Mesenchymal stem cell (in vitro differentiated cells and primary cell): ENCODE data around the gene CDC42EP3.

Source experiments
- DNase-seq: peaks from one replicate; pipeline ENCODE4 v3.0.0-alpha.2; 2013
- H2AFZ ChIP-seq: one replicate; pipeline ENCODE4 v1.6.1; 2013; ENCODE audit warnings: low read depth, mild to moderate bottlenecking, control low read depth, inconsistent platforms, low read length, moderate library complexity
- H2AK5ac ChIP-seq: 2 replicates; pipeline ENCODE4 v1.6.1; 2013; ENCODE audit warnings: low read length, moderate library complexity, mild to moderate bottlenecking, inconsistent platforms; ENCODE audit not compliant: severe bottlenecking
- H2BK120ac ChIP-seq: one replicate; pipeline ENCODE4 v1.6.1; 2013; ENCODE audit warnings: low read depth, mild to moderate bottlenecking, inconsistent platforms, low read length, moderate library complexity
- H2BK12ac ChIP-seq, 2 experiments: one replicate each; pipeline ENCODE4 v1.6.1; 2013; ENCODE audit warnings: inconsistent platforms in 2 of 2, low read length in 2 of 2, mild to moderate bottlenecking in 2 of 2, moderate library complexity in 2 of 2, control low read depth in 1 of 2
- H2BK15ac ChIP-seq: one replicate; pipeline ENCODE4 v1.6.1; 2013; ENCODE audit warnings: mild to moderate bottlenecking, low read depth, inconsistent platforms; ENCODE audit not compliant: poor library complexity, severe bottlenecking
- H2BK5ac ChIP-seq: 2 replicates; pipeline ENCODE4 v1.6.1; 2013; ENCODE audit warnings: low read depth, mild to moderate bottlenecking, low read length, control low read depth, inconsistent platforms; ENCODE audit not compliant: poor library complexity, severe bottlenecking
- H3K14ac ChIP-seq, 2 experiments: one replicate each; pipeline ENCODE4 v1.6.1; 2013; ENCODE audit warnings: inconsistent platforms in 2 of 2, low read length in 2 of 2, control low read depth in 1 of 2, mild to moderate bottlenecking in 1 of 2, moderate library complexity in 1 of 2
- H3K18ac ChIP-seq, 2 experiments: one replicate each; pipeline ENCODE4 v1.6.1; 2013; ENCODE audit warnings: inconsistent platforms in 2 of 2, low read length in 2 of 2, control low read depth in 1 of 2, low read depth in 1 of 2, mild to moderate bottlenecking in 1 of 2
- H3K23ac ChIP-seq, 2 experiments: one replicate each; pipeline ENCODE4 v1.6.1; 2013; ENCODE audit warnings: inconsistent platforms in 2 of 2, low read length in 2 of 2, mild to moderate bottlenecking in 2 of 2, moderate library complexity in 2 of 2, control low read depth in 1 of 2
- H3K27ac ChIP-seq: 2 replicates; pipeline ENCODE4 v1.5.1; 2013; ENCODE audit warnings: mild to moderate bottlenecking, moderate library complexity, low read length, control low read depth, inconsistent platforms; ENCODE audit not compliant: poor library complexity, severe bottlenecking
- H3K27me3 ChIP-seq, 2 experiments: 2 replicates each; pipeline versions ENCODE4 v1.6.1 to v1.7.0; 2013; ENCODE audit warnings: low read length in 2 of 2, mild to moderate bottlenecking in 2 of 2, moderate library complexity in 2 of 2, control low read depth in 1 of 2, inconsistent platforms in 1 of 2; ENCODE audit not compliant: control insufficient read depth in 1 of 2, insufficient read depth in 1 of 2
- H3K36me3 ChIP-seq, 2 experiments: 2 replicates each; pipeline versions ENCODE4 v1.6.1 to v1.7.0; 2013; ENCODE audit warnings: low read length in 2 of 2, control low read depth in 1 of 2, inconsistent platforms in 1 of 2, low read depth in 1 of 2, mild to moderate bottlenecking in 1 of 2; ENCODE audit not compliant: insufficient read depth in 2 of 2, control insufficient read depth in 1 of 2
- H3K4ac ChIP-seq, 2 experiments: one replicate each; pipeline ENCODE4 v1.6.1; 2013; ENCODE audit warnings: inconsistent platforms in 2 of 2, low read length in 2 of 2, mild to moderate bottlenecking in 2 of 2, moderate library complexity in 2 of 2, control low read depth in 1 of 2, low read depth in 1 of 2
- H3K4me1 ChIP-seq: 2 replicates; pipeline ENCODE4 v1.6.1; 2013; ENCODE audit warnings: low read depth, low read length, control low read depth; ENCODE audit not compliant: control insufficient read depth, insufficient read depth
- H3K4me2 ChIP-seq: 2 replicates; pipeline ENCODE4 v1.6.1; 2013; ENCODE audit warnings: low read length, mild to moderate bottlenecking, inconsistent platforms; ENCODE audit not compliant: poor library complexity, severe bottlenecking
- H3K4me3 ChIP-seq, 2 experiments: 2 replicates each; pipeline versions ENCODE4 v1.5.1 to v1.7.0; 2013; ENCODE audit warnings: low read length in 2 of 2, mild to moderate bottlenecking in 2 of 2, control low read depth in 1 of 2, low read depth in 1 of 2; ENCODE audit not compliant: insufficient read depth in 1 of 2
- H3K79me1 ChIP-seq: replicated peaks from 2 replicates; pipeline ENCODE4 v1.6.1; 2013; ENCODE audit warnings: mild to moderate bottlenecking, control low read depth, low read length, inconsistent platforms; ENCODE audit not compliant: poor library complexity, severe bottlenecking
- H3K9ac ChIP-seq: 2 replicates; pipeline ENCODE4 v1.7.0; 2013; ENCODE audit warnings: mild to moderate bottlenecking, low read length, moderate library complexity
- H3K9me3 ChIP-seq: 2 replicates; pipeline ENCODE4 v1.7.0; 2013; ENCODE audit warnings: mild to moderate bottlenecking, low read length; ENCODE audit not compliant: control insufficient read depth
- H4K8ac ChIP-seq: one replicate; pipeline ENCODE4 v1.6.1; 2013; ENCODE audit warnings: inconsistent platforms, mild to moderate bottlenecking, low read length, moderate library complexity
- H4K91ac ChIP-seq: one replicate; pipeline ENCODE4 v1.6.1; 2013; ENCODE audit warnings: mild to moderate bottlenecking, low read length, inconsistent platforms
- WGBS: methylation state at CpG from one replicate; pipeline ENCODE4 v1.1.7; 2013; ENCODE audit warnings: mixed read lengths; 5-methylcytosine and 5-hydroxymethylcytosine counted together

The CDC42EP3 gene

DNA sequence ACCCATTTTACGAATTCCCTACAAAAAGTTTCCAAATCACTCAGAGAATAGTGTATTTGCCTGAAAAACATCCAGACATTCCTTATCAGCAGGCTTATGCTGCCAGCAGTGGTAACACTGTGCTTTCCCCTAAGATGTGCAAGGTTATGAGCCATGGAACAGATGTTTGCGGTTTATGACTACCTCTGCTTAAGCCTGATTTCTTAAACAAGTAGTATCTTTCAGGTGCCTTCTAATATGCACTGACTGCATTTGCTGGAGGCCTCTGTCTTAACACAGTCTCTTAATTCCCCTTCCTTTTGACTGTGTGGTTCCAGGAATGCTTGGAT lies 54.8 kb downstream of the CDC42EP3 start:
- no peak overlapping the region for H2AFZ ChIP-seq
- peak overlapping the region in 1 of 2 experiments; percentile 56 for H2BK12ac ChIP-seq
- H3K4me2 ChIP-seq: no peak overlapping the region
- no peak overlapping the region for H4K8ac ChIP-seq
- H4K91ac ChIP-seq: no peak overlapping the region
- 94% methylated on average over 2 of the region's 2 CpGs for WGBS
- H3K27me3 ChIP-seq: no peaks in the 10 kb centered on the region
- DNase-seq: peak; percentile 58
- H2BK120ac ChIP-seq: no peak overlapping the region
- no peaks in the 10 kb centered on the region for H3K79me1 ChIP-seq
- no peaks in the 10 kb centered on the region for H3K9me3 ChIP-seq
- no peak overlapping the region for H2BK5ac ChIP-seq
- no peak overlapping the region for H2AK5ac ChIP-seq
- H3K36me3 ChIP-seq: no peaks in the 10 kb centered on the region
- H3K18ac ChIP-seq: no peak overlapping the region
- no peak overlapping the region for H3K27ac ChIP-seq
- no peak overlapping the region for H3K23ac ChIP-seq
- peak overlapping the region; percentile 45 for H3K9ac ChIP-seq
- H3K4me3 ChIP-seq: no peak overlapping the region
- no peak overlapping the region for H3K14ac ChIP-seq
- no peak overlapping the region for H2BK15ac ChIP-seq
- H3K4me1 ChIP-seq: peaks cover 4% of the 10 kb centered on the region
- no peak overlapping the region for H3K4ac ChIP-seq

DNA sequence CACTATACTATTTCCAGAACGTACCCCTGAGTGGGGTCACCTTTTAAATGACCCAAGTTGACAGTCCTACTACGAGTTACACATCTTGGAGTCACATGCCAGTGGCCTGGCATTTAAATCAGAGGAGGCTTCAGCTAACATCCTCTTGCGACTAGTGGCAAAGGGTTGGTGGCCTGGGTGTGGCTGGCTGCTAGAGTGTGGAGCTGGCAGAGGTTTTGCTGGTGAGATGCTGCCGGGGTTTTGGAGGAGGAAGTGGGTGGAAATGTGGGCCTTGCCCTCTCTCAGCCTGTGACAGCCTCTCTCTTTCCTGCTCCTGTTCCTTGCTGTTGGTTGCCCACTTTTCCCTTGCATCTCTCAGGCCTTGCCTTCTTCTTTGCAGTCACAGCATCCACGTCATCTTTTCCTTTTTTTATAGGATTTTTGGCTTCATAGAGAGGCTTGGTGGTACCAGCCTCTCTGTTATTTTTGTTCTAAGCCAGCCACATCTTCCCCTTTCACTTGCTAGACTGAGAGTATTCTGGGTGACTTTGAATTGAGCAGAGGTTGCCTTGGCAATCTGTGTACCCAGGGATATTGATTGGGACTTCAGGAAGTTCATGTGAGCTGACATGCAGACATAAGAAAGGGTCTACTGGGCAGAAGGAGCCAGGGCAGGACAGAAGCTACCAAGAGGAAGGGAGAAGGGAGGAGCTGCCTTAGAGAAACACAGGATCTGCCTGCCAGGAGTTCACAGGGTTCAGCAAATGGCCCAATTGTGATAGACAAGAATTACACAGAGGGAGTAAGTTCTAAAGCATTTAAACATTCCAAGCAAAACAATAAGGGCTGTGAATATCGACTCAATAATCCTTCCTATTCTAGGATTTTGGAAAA lies 55.4 kb downstream of the CDC42EP3 start:
- no peak overlapping the region for H2BK120ac ChIP-seq
- H3K4ac ChIP-seq: no peak overlapping the region
- H3K4me3 ChIP-seq: no peak overlapping the region
- no peak overlapping the region for H2AK5ac ChIP-seq
- peak overlapping the region; percentile 45 for H3K9ac ChIP-seq
- H3K27me3 ChIP-seq: no peaks in the 10 kb centered on the region
- no peak overlapping the region for H3K27ac ChIP-seq
- no peak overlapping the region for H2BK15ac ChIP-seq
- H3K4me1 ChIP-seq: peaks cover 4% of the 10 kb centered on the region
- H2AFZ ChIP-seq: no peak overlapping the region
- peak overlapping the region in 1 of 2 experiments; percentile 0 for H3K18ac ChIP-seq
- H3K23ac ChIP-seq: no peak overlapping the region
- no peaks in the 10 kb centered on the region for H3K79me1 ChIP-seq
- peak overlapping the region in 1 of 2 experiments; percentile 45 for H2BK12ac ChIP-seq
- H3K9me3 ChIP-seq: no peaks in the 10 kb centered on the region
- H3K36me3 ChIP-seq: no peaks in the 10 kb centered on the region
- no peak overlapping the region for H4K8ac ChIP-seq
- H3K14ac ChIP-seq: no peak overlapping the region
- no peak overlapping the region for H4K91ac ChIP-seq
- WGBS: 95% methylated on average over 4 of the region's 6 CpGs
- DNase-seq: no peak
- no peak overlapping the region for H2BK5ac ChIP-seq
- no peak overlapping the region for H3K4me2 ChIP-seq

DNA sequence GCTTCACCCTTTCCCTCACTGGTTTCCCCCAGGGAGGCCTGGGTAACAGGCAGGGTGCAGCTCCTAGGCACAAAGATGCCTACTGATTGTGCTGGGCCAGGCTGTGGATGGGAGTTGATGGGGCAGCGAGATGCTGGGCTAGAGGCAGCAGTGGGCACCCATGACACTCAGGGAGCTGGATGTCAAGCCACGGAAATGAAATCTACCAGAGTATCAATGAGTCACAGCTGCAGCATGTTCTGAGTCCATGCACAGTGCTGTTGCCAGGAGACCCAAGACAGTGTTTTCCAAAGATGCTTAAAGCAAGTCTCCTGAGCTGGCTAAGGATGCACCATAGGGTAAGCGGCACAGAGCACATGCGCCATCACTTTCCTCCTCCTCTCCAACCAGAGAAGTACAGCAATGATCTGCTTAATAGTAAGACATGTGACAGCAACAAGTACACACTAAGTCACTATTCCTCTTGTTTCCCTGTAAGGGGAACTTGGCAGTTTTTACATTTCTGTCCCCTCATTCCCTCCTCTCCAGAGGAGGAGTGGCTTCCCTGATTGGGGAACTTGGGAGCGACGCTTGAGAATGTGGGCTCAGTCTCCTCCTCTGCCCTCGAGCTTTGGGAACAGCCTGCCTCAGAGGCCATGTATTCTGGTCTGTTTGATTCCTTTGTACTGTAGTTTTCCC lies 57.2 kb downstream of the CDC42EP3 start:
- Histone ChIP-seq H2BK12ac (peak overlapping the region in 1 of 2 experiments; percentile 65), H3K27ac (no peak overlapping the region), H3K14ac (no peak overlapping the region), H3K4ac (peak overlapping the region in 1 of 2 experiments; percentile 29), H2AFZ (no peak overlapping the region), H3K27me3 (no peaks in the 10 kb centered on the region), H3K4me3 (no peak overlapping the region), H3K18ac (peak overlapping the region; percentile 50 to 52), H2BK5ac (no peak overlapping the region), H4K91ac (peak overlapping the region; percentile 55), H2BK120ac (no peak overlapping the region), H3K79me1 (no peaks in the 10 kb centered on the region), H3K4me1 (peaks cover 4% of the 10 kb centered on the region), H3K36me3 (no peaks in the 10 kb centered on the region), H3K9me3 (no peaks in the 10 kb centered on the region), H3K4me2 (no peak overlapping the region), H3K9ac (peak overlapping the region; percentile 54), H4K8ac (peak overlapping the region; percentile 69), H2BK15ac (peak overlapping the region; percentile 93), H3K23ac (no peak overlapping the region), H2AK5ac (no peak overlapping the region)
- 74% methylated on average over 7 of the region's 7 CpGs for WGBS
- peak; percentile 95 for DNase-seq

DNA sequence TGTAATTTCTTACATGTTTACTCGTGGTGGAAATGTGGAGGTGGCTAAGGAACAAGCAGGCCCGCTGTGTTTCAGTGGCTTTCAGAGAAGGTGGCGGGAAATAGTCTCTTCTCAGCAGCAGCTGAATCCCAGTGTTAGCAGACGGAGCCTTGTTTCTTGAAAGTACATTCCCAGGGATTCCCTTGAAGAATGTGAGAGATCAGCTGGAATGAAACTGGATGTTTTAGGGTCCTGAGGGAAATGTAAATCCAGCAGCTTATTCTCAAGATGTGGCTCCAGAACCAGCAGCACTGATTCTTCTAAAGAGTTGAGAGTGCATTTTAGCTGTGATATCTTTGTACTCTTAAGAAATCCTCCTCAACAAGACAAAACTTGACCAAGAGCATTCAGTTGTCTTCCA lies 59.1 kb downstream of the CDC42EP3 start:
- Histone ChIP-seq H3K4me3 (no peak overlapping the region), H2BK5ac (no peak overlapping the region), H3K9ac (no peak overlapping the region), H3K4me2 (no peak overlapping the region), H2BK12ac (no peak overlapping the region), H2AK5ac (no peak overlapping the region), H3K9me3 (peaks cover 4% of the 10 kb centered on the region), H3K79me1 (no peaks in the 10 kb centered on the region), H2BK15ac (no peak overlapping the region), H3K4ac (no peak overlapping the region), H3K36me3 (no peaks in the 10 kb centered on the region), H2AFZ (no peak overlapping the region), H4K91ac (no peak overlapping the region), H3K14ac (no peak overlapping the region), H3K23ac (no peak overlapping the region), H2BK120ac (no peak overlapping the region), H3K18ac (no peak overlapping the region), H3K4me1 (peaks cover 4% of the 10 kb centered on the region), H3K27me3 (no peaks in the 10 kb centered on the region), H3K27ac (no peak overlapping the region), H4K8ac (no peak overlapping the region)
- WGBS: 78% methylated on average over 4 of the region's 4 CpGs
- no peak for DNase-seq
